NCI-H1417 (cell line): ENCODE measurements around the gene SGMS1.

Experiments used
- DNase-seq, 3 experiments: peaks; one replicate each; lab custom pipeline; 2025; lab: John Stamatoyannopoulos, UW

Gene SGMS1

DNA sequence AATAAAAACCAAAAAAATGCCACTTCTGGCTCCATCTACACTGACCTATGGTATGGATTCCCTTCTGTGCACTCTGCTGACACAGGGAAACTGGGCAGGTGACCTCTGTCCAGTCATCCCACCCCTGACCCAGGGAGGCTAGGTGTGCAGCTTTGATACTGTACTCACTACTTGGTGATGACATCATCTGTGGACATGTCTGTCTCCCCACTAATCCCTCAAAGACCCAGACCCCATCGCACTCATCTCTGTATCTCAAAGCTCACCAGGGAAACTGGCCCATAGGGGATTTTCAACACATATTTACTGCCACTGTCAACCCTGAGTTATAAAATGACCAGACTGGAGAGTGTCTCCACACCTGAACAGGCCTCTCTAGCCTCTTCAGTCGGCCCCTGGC lies 10.6 kb downstream of the SGMS1 start:
- no peak for DNase-seq

DNA sequence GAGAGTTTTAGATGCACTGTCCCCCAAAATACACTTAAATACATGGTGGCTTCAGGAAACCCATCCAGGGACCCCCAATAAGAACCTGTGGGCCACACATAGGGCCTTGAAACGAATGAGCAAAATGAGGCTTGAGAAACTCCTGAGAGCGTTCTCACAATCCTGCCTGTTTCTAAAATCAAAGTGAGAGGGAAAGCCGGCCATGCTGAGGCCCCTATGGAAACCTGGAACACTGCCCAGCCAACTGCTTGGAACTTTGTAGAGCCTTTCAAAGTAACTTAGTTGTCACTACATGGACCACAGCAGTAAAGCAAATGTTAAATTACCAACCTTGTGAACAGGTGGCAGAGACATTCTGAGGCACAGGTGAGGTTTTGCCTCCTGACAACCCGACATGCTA lies 13.4 kb downstream of the SGMS1 start:
- DNase-seq: no peak

DNA sequence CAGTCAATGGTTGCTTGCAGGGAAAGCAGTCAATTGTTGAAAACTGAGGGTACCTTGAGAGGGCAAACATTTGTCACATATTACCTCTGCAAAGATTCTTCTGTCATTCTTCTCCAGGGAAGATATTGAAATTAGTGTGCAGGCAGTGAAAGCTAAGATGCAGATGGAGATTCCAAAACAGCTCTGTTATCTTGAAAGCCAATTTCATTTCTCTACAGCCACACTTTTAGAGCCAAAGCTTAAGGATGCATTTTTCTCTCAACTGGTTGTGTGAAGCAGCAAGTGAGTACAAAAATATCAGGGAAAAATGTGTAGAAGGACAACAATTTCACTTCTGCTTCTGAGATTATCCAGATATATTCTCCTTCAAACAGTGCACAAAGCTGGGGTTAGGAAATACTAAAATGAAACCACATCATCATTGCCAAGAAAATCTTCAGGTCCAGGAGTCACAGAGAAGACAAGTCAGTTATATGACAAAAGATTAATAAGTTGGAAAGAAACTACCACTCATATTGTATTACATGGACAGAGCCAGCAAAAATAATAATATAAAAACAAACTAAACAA lies 16.3 kb downstream of the SGMS1 start:
- DNase-seq: no peak

DNA sequence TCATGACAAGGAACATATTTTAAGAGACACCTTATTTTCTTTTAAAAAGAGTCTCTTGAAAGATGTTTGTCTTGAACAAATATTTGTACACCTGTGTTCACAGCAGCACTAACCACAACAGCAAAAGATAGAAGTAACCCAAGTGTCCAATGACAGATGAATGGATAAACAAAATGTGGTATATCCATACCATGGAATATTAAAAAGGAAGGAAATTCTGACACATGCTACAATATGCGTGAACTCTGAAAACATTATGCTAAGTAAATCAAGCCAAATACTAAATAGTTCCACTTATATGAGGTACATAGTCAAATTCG lies 17.8 kb downstream of the SGMS1 start:
- DNase-seq: peak in 1 of 3 experiments; percentile 31

DNA sequence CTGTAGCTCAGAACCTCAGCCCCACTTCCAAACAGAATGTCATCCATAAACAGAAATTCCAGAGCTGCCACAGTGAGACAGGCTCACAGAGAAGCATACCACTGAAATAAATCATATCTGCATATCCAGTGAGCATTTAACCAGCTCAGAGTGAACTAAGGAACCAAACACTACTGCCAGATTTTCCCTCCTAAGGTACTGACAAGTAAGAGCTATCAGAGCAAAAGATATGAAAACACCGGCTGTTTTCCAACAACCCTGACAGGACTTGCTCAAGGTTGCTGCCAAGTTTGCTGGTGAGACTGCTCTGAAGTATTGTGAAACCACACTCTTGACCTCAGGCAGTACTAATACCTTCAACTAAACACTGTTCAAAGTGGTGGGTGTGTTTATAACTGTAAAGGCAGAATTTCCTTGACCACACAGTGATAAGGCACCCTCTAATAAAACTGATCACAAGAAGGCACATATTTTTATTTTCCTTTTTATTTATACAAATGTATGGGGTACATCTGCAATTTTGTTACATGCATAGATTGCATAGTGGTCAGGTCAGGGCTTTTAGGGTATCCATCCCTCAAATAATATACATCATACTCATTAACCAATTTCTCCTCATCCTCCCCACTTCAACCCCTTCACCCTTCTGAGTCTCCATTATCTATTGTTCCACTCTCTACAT lies 18.3 kb downstream of the SGMS1 start:
- peak in 1 of 3 experiments; percentile 29 for DNase-seq

DNA sequence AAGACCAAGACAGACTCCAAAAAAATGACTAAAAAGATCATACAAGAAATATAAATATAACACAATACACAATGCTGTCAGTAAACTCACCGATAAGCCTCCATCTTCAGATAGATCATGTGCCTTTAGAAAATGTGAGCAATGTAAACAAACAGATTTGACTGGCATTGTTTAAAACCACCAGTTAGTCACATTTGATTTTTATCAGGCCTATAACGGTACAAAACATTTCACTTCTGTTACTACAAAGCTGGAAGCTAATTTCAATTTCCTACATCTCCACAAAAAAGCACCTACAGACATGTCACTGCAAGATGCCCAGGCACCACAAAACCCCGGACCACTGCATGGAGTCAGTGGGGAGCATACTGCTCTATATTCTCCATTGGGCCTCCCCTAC lies 18.9 kb downstream of the SGMS1 start:
- DNase-seq: no peak

DNA sequence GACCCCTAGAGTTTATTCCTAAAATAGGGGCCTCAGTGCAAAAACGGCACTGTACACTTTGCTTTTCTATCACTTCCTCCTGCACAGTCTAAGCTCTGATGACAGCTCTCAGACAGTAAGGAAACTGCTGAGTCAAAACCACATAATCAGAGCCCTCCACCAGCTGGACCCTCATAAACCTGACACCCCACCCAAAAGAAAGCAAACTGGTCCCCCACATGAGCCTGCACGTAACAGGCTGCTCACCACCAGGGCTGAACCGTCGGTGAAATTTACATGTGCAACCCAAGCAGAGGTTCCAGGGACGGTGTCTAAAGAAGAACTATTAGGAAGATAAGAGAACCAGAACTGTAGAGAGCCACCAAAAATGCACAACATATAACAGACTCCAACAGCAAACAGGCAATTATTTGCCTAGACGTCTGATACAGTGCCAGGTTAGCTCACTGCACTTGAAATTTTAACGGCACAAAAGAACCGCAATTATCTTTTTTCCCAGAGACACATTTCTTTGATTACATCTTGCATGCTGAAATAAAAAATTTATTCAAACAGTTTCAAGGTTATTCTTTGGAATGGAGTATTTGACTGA lies 19.6 kb downstream of the SGMS1 start:
- DNase-seq: peak in 2 of 3 experiments; percentile 10 to 64

DNA sequence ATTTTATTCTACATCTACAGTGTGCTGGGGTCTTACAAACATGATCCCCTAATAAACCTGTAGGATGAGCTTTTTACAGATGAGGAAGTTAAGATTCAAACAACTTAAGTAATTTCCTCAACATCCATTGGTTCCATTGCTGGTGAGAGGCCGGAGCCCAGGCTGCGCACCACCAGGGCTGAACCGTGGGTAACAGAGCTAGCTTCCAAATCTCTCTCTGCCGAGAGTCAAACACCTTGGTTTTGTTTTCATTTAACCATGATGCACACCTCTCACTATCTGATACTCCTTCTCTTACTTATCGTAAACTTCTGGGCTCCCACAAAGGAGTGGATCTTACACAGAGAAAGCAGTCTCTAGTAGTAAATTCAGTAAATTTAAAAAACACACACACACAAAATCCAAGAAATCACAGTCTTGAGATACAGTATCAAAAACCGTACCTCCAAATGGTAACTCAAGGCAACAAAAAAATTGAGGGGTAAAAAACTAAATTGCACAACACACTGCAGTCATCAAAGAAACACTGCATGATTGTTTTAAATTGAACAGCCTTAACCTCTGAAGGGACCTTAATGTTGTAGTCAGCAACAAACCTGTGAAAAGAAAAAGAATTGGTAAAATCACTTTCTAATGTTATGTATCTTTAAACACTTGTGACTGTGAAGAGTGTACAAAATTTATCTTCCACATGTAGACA lies 20.5 kb downstream of the SGMS1 start:
- DNase-seq: no peak

DNA sequence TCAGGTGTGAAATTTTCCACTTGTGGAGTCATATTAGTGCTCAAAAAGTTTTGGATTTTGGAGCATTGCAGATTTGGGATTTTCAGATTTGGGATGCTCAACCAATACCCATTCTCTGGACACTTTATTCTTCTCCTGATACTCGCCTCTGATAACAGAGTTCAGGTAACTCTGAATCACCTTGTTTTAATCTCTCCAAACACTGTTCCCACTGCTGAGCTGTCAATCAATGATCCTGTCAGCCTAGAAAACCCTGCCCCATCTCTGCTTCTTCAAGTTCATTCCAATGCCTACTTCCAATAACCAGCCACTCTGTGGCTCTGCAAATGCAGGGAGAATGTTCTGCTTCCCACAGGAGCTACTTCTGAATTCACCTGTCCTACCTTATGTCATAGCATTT lies 21.8 kb downstream of the SGMS1 start:
- no peak for DNase-seq

DNA sequence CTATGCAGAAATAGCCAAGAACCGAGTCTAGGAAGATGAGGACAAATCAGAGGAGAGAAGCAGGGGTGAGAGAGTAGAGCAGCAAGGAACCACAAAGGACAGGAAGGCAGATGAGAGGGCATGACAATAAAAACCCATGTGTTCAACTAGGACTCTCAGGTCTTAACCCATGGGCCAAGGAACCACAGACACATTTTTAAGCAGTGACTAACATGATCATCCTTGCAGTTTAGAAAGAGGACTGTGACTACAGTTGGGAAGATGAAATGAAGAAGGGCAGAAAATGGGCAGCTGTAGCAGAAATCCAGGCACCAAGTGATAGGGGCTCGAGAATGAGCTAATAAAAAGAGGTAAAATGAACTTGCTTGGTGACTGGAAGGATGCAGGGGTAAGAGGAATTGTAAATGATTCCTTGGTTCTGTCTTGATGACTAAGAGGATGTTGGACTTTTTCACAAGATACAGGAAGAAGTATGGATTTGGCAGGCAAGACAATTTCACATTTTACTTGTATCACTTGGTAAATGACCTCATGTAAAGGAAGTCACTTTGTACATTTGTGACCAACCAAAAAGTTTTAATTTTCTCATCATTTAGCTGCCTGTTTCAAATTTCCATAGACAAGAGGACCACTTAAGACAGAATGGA lies 22.8 kb downstream of the SGMS1 start:
- no peak for DNase-seq

DNA sequence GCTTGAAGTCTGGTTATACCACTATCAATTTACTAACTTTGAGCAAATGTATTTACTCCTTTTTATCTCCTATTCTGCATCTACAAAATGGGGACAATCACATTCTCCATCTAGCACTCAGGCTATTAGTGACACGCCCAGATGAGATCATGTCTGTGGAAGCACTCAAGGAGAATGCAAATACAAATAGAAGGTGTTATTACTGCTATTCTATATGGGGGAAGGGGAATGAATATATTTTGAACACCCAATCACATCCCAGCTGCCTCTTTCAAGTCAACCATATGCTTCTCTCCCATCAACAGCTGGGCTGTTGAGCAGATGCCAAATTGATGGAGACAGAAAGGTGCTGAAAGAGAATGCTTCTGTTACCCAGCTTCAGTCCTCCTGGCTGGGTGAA lies 23.5 kb downstream of the SGMS1 start:
- DNase-seq: peak in 2 of 3 experiments; percentile 16 to 39

DNA sequence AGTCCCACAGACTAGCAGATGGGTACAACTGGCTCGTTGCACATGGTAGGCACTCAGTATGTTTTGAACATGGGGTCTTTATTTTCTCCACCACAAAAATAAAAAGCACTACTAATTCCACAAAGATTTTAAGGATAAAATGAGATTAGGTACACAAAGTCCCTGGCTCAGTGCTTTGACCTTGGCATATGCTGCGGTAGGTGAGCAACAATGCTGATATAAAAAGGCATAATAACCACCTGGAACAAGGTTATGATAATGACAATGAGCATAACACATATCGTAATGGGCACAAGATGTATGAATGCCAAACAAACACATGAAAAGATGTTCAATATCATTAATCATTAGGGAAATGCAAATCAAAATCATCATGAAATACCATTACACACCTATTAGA lies 26.9 kb downstream of the SGMS1 start:
- DNase-seq: no peak

DNA sequence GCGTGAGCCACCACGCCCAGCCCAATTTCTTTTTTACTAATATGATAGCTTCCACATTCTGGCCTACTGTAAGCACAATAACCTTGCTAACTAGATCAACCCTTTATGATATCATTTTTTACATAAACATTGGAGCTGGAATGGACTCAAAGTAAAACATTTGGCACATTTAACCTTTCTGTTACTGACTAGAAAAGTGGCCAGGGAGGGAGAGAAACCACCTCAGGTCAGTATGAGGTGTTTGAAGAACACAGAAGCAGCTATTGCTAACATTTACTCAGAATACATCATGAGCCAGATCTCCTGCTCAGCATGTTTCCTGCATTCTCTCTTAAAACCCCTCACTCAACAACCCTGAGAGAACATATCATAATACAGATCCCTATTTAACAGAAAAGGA lies 27.3 kb downstream of the SGMS1 start:
- DNase-seq: no peak

DNA sequence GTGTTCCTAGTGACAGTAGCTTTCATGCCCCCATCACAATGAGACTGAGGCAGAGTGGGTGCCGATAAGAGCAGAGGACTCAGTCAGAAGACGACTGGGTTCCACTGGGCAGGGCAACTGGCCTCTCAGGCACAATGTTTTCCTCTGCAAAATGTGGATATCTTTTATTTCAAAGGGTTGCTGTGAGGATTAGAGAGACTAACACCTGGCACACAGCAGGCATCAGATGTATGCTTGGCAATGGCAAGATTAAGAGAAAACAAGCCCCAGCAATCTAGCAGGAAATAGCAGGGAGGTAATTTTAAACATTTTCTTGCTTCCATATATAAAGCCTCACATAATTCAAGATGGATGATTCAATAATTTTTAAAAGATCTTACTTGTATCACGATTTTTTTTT lies 28.0 kb downstream of the SGMS1 start:
- no peak for DNase-seq

DNA sequence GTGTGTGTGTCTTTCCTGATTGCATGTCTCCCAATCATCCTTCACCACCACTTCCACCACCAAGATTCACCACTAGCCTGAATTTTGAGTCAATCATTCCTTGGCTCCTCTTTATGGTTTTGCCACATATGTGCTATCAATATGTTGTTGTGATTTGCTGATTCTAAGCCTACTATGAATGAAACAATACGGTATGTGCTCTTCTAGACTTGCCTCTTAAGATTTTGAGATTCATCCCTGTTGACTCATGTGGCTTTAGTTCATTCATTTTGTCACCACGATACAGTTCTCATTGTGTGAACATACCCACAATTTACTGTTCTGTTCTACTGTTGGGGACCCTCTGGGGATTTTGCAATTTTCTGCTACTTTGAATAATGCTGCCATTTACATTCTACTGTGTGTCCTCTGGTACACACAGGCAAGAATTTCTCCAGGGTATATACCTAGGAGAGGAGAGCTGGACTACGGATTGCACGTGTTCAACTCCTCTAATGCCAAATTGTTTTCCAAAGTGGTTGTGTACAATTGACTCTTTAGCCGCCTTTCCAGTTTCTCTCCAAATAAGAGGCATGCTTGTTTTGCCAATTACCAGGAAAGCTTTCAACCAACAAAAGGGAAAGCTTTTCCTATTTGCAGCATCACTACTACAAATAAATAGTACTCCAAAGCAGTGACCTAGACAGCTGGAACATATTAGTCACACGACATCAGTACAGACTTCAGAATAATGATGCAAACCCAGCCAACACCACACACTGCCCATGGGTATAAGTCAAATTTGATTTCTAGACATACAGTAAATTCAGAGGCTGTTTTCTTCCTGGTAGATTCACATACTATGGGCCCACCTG lies 30.0 kb downstream of the SGMS1 start:
- peak in 1 of 3 experiments; percentile 14 for DNase-seq

DNA sequence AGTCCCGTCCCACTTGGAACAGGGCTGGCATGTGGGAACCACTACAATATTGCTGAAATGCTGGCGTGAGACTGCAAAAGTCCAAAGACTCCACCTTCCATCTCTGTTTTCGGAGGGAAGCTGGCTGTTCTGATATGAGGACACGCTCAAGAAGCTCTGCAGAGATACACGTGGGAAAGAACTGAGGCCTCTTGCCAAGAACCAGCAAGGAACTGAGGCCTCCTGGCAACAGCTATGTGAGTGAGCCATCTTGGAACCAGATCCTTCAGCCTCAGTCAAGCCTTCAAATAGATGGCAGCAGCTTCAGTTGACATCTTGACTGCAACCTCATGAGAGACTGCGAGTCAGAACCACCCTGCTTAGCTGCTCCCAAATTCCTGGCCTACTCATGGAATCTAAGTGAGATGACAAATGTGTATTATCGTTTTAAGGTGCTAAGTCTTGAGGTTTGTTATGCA lies 30.8 kb downstream of the SGMS1 start:
- no peak for DNase-seq

DNA sequence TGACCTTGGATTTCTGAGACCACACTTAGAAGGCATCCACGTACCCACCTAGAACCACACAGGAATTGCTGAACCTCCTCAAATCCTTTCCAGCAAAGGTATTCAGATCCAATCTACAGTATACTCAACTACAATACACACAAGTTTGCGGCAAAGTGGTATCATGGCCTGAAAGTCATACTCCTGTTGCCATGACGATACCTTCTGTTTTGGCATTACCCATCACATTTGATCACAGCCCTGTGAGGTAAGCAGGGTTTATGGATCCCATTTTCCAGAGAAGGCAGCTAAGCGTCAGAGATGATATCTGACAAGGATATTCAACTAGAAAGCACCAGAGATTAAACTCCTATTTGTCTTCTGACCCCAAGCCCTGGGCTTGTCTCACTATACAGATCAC lies 32.8 kb downstream of the SGMS1 start:
- DNase-seq: peak in 1 of 3 experiments; percentile 33

DNA sequence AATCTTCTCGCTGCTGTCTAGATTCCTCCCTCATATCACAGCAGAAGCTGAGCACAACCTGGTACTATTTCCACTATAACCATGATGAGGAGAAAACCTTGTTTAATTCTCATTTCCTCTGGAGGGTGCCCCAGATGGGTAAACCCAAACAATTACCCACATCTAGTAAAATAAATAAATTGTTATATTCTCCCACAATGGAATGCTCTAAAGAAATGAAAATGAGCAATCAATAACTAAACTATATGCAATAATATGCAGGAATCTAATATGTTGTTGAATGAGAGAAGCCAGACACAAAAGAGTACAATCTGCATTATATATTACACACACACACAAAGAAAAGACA lies 37.0 kb downstream of the SGMS1 start:
- no peak for DNase-seq

DNA sequence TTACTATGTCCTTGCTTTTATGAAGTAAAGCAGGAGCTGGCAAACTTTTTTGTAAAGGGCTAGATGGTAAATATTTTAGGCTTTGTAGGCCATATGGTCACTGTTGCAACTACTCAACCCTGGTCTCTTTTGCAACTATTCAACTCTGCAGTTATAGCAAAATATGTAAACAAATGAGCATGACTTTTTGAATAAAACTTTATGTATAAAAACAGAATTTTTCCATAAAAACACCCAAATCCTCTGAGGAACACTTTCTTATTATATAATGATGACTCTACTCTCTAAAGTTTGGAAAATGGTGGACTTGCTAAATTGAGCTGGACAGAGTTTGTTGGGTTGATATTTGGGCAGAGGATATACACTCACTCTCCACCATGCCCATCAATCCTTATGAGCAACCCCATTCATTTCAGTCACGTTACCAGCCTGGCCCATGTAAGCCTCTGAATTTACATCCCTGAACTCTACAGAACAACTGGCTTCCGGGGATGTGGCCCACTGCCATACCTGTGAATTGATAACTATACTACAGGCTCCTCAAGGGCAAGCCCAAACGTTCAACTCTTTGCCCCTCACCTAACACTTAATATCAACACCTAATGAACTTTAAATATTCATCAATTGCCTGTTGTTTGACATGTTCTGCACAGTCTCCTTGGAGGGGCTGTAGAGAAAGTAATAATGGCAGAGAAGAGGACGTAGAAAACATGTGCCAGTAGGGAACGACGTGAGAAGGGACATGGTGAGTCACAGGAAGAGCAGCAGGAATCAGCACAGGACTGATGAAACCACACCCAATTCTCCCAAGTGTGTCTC lies 37.6 kb downstream of the SGMS1 start:
- DNase-seq: no peak

DNA sequence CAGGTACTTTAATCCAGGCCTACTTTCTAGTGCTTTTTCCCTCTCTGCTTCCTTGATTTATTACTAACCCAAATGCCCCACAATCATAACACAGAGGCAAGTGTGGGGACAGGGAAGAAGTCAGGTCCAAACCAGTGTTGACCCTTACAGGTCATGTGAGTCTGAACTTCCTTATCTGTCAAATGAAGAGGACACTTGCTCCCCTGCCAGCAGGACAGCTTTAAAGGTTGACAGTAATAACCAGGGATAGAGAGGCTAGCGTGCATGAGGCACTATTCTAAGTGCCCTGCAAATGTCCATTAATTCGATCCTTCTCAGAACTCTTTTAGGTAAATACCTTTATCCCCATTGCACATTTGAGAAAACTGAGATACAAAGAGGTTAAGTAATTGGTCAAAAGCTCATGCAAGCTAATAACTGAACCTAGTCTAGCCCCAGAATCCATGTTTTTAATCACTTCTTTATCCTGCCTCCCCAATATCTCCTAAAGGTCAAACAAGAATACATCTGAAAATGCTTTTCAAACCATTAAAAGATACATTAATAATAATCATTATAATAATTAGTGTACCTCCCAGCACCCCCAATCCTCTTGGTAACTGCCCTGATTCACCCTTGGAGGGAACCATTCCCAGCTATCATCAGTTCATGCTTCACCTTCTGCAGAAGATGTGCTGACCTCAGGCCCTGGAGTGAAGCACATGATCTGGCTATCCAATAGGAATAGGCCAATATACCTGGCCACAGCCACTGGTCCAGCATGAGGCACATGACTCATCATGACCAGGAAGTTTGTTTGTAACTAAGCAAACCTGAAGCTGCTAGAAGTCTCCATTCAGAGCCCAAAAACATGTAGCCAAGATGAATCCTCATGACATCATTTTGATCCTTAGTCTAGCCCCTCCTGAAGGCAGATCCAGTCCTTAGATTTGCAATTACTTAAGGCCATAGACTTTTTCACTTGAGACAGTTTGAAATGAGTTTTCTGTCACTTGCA lies 40.7 kb downstream of the SGMS1 start:
- no peak for DNase-seq
